GM18508 (cell line): Measurements from ENCODE around the gene TMEM184B.

Source experiments
- ATAC-seq: cut with Tn5 transposase; IDR thresholded peaks from one replicate; pipeline ENCODE4 v1.9.1; 2021; ENCODE audit warnings: moderate number of reproducible peaks; ENCODE audit not compliant: insufficient read depth, unreplicated experiment

The TMEM184B gene

DNA sequence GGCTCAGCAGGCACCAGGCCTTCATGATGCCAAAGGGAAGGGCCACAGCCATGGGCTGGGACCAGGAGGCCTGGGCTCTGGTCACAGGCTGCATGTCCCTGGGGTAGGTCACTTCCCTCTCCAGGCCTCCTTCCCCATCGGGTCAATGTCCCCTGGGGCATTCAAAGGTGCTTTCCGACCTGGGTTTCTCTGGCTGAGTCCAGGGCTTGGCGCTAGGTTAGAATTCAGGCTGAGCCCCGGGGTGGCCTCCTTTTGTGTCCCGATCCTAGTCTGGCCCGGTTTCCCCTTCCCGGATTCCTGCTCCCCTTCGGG lies 58.9 kb downstream of the TMEM184B start:
- ATAC-seq, result no peak

DNA sequence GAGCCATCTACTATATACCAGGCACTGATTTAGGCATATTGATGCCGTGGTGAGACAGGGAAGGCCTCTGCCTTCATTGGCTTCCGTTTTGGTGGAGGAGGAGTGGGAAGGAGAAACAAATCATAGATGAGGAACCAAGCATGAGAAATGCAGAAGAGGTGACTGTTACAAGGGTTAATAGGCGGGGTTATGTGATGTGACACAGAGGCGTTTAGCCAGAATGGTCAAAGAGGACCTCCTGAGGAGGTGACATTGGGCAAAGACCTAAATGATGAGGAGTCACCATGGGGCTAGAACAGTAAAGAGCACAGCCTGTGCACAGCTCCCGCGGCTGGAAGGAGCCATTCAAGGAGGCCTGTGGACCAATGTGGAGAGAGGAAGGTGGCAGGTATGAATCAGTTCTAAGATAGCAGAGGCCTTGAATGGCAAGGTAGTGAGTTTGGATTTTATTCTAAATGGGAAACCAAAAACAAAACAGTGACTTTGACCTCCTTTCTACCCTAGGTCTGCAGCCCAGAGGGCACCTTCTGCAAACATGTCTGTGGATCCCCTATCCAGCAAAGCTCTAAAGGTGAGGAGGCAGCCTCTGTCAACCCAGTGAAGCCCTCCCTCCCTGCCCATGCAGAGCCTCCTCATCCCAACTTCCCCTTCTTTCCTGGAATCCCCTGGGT lies 59.4 kb downstream of the TMEM184B start:
- ATAC-seq, result no peak

DNA sequence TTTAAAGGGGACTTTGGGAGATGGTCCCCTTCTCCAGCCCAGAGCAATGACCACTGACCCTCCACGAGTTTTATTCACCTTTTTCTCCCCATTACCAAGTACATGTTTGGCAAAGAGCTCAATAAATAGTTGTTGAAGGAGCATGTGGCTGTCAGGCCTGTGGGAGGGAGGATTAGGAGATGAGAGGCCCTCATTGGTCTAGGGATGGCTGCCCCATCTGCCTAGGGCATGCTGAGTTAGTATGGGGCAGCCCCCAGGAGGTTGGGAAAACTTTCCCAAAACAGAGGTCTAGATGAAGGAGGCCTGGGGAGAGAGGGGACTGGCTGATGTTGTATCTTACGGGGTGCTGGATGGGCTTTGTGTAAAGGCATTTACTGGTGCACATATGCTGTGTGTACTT lies 60.4 kb downstream of the TMEM184B start:
- ATAC-seq, result no peak

DNA sequence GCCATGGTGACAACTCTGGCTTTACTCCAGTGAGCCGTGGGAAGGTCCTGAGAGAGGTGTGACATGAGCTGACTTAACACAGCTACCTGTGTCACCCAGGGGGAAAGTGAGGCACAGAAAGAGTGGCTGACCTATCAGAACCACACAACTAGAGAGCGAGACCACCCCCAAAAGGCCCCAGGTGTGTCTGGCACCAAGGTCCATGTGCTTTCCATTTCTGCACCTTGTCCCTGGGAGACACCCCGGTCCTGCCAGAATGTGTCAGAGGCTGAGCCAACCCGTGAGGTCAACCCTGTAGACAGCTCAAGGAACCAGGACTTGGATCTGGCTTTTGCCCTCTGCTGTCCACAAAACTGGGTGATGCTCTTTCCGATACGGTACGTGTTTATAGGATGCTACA lies 61.3 kb downstream of the TMEM184B start:
- no peak for ATAC-seq

DNA sequence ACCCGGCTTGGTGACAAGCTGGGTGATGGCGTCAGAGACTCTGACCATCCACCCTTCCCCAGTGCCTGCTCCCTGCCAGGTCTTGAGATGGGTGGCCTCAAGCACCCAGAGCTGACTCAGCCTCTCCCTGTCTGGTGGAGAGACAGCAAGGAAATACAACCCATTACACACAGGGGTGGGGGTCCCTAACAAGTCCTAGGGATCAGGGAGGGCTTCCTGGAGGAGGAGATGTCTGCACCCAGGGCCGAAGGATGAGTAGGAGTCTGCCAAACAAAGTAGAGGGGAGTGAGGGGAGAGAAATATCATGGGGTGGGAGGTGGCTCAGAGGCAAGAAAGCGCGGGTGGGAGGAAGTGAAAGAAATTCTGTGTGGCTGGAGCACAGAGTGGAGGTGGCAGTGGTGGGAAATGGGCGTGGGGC lies 64.2 kb downstream of the TMEM184B start:
- ATAC-seq, result no peak

DNA sequence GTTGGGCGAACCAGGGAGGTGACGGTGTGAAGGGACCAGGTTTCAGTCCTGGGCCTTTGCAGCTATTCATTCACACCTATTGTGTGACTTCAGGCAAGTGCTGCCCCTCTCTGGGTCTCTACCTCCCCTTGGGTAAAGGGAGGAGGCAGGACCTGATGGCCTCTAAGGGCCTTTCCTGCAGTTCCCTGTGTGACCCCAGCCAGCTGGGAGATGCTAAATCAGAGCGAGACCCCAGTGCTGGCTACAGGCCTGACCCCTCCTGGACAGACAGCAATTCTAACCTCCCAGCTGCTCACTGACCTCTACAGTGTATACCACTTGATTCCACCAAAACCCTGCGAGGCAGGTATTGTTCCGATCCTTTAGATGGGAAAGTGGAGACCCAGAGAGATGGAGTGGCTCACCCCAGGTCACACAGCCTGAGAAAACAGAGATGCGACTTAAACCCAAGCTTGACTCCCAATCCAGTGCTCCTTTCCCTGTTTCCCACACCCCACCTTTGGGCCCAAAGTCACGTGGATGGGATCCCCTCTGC lies 64.8 kb downstream of the TMEM184B start:
- no peak for ATAC-seq

DNA sequence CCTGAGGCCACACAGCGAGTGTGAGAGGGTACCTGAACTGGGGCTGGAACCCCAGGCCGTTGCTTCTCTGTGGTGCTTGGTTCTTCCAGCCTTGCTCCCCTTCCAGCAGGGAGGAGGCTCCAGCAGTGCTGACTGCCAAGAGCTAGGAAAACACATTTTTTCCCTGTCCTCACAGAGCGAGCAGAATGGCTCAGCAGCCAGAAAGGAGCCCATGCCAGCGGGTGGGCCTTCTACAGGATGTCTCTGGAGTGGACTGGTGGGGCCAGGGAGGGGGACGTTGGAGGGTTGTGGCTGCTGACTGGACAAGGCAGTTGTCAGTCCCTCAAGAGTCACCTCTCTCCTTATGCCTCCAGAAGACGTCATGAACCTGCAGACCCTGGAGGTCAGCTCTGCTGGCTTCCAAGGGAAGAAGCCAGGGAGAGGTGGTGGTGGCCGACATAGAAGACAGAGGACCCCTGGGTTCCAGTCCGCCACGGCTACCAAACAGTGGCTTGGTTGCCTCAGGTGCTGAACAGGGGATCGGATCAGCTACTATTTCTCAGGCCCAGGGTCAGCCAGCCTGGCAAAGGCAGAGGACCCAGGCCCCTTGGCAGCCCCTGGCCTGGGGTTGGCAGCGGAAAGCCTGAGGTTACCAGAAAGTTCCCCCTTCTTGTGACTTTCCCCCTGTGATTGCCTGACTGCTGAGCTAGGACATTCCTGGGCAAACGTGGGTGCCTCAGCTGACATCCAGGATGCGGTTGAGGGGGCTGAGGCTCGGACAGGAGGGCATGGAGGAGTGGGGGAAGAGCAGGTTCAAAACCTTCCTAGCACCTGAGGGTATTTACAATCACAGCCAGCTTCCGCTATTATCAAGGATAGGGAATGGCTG lies 67.3 kb downstream of the TMEM184B start:
- no peak for ATAC-seq

DNA sequence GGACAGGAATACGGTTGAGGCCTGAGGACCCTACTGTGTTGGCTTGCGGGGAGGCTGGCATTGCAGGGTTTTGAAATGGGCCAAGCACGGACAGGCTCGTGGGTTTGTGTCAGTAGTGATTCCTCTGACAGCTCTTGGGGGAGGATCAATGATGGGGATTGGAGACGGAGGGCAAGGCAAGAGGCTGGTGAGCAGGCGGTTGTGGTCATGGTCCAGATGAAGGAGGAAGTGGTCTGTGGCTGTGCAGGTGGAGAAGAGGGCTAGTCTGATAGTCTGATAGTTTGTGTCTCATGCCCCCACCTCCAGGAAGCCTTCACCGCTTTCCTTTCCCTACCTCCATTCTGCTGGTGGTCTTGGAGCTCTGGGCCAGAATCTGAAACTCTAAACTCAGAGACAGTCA lies 68.0 kb downstream of the TMEM184B start:
- ATAC-seq, result no peak

DNA sequence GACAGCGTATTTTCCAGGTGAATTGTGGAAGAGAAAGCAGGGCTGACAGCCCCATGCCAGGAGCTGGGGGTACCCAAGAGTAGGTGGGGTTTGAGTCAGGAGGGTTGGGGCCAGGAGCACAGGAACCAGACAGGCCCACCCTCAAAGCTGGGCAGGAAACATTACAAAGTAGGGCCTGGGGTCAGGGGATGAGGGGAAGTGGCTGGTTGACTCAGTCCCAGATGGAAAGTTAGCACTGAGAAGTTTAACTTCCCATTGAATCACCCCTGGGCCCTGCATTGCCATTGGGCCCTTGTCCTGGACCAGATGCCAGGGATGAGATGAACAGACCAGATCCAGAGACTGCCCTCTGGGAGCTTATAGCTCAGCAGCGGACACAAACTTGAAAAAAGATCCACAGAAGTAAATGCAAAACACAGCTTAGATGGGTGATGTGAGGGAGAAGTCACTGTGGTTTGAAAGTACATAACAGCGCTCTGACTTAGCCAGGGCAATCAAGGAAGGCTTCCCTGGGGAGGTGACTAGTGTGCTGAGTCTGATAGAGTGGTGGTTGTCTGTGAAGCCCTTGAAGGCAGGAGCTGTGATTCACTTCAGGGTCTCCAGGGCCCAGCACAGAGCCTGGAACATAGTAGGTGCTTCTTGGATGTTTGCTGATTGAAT lies 68.8 kb downstream of the TMEM184B start:
- no peak for ATAC-seq

DNA sequence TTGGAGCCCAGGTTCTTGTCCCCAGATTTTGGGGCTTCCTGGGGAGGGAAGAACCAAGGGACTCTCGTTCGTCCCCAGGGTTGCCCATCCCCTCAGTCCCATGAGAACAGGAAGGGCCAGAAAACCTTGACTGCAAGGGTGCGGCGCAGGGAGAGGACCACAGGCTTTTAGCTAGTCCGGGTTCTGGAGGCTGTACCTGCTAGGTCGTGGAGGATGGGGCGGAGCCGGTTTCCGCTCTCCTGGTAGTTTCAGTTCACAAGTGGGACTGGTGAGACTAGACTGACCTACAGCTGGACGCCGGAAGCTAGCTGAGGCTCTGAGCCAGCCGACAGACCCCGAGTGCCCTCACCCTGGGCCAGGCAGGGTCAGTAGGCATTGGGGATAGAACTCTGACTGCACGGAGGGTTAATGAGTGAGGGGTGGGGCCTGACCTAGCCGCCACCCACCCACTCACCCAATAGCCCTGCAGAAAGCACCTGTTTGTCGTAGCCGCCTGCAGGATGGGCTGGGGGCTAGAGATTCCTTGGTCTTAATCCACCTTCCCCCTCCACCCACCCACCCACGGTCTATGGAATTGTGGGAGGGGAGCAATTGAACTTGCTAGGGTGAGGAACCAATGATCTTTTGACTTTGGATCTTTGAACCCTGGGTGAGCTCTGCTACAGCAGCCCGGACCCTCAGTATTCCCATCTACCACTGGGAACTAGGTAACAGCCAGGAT lies 69.6 kb downstream of the TMEM184B start:
- no peak for ATAC-seq

DNA sequence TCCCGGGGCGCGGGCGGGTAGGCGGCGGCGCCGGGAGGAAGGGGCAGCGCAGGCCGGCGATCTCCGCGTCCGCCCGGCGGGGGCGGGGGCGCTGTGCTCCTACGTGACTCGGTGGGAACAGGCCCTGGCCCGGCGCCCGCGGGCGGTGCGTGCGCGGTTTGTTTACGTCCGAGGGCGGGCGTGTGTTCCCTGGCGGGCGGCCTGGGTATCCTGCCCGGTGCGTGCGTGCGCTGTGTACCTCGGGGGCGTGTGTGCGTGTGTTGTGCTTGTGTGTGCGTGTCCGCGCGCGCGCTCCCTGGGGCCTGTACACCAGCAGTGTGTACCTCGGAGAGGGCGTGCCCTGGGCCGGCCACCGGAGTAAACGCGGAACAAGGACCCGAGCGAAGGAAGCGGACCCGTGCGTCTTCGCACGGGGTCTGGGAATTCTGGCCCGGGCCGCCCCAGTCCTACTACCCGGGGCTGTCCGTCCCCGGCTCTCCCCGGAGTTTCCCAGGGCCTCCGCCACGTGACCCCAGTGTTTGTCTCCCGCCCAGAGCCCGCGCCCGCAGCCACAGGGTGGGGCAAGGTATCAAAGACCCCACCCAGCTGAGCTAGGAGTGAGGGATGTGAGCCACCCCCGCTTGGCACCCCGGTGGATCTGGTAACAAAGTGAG lies 70.2 kb downstream of the TMEM184B start:
- no peak for ATAC-seq

DNA sequence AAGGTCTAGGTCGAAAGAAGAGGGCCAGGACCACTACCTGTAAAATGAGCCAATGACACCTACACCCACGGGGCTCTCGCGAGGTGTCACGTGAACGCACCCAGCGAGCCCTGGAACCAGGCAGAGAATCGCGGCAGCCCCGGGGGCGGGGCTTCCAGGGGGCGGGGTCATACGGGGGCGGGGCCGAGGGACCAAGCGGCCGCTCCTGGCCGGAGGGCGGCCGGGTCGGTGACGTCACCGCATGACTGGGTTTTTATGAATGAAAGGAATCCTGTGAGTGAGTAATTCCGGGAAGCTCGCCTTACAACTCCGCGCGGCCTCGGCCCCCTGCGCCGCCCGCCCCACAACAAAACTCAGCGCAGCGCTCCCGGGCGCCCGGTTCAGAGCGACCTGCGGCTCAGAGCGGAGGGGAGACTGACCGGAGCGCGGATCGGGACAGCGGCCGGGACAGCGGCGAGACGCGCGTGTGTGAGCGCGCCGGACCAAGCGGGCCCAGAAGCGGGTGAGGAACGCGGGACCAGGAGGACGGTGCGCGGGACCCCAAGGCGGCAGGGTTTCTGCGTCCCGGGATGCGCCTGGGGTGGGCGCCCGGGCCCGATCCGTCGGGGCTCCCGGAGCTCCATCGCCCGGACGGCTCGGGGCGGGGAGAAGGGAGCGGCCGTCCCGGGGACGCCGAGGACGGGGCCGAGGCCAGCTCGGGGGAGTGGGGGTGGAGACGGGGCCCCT lies 70.9 kb downstream of the TMEM184B start, which contains the start of gene MAFF:
MAFF (plus strand) TSS at position 284 of the 726 bp plus-strand sequence. CDS start 11,860 bp downstream, outside the sequence.
- ATAC-seq, result no peak

DNA sequence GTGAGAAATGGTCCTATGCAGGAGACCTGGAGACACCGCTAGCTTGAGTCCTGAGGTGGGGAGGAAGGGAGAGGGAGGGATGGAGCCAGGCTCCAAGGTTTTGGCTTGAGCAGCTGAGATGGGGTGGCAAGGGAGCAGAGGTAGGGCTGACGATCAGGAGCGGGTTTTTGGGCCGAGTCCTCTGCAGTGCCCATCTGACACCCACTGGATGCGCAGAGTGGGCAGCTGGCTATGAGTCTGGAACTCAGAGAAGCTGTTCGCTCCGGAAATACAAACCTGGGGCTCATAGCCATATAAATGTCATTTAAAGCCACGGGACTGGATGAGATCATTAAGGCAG lies 71.5 kb downstream of the TMEM184B start:
- ATAC-seq, result no peak

DNA sequence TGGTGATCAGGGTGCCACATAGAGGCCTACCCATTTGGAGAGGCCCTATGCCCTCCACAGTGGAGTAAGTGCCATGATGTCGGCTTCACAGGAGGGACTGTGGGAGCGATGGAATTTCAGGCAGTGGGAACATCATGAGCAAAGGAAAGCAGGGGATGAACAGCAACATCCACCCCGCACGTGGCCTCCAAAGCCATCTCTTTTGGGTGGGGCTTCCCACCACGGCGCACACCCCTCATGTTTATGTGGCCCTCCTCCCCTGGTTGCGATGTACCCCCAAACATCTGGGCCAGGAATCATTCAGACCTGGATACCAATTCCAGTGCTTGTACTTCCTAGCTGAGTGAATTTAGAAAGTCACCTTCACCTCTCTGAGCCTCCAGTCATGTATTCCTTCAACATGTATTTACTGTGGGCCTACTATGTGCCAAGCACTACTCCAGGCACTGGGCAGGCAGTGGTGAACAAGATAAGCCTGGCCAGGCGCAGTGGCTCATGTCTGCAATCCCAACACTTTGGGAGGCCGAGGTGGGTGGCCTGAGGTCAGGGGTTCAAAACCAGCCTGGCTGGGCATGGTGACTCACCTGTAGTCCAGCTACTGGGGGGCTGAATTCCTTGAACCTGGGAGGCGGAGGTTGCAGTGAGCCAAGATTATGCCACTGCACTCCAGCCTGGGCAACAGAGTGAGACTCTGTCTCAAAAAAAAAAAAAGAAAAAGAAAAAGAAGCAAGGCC lies 72.8 kb downstream of the TMEM184B start:
- ATAC-seq, result no peak

DNA sequence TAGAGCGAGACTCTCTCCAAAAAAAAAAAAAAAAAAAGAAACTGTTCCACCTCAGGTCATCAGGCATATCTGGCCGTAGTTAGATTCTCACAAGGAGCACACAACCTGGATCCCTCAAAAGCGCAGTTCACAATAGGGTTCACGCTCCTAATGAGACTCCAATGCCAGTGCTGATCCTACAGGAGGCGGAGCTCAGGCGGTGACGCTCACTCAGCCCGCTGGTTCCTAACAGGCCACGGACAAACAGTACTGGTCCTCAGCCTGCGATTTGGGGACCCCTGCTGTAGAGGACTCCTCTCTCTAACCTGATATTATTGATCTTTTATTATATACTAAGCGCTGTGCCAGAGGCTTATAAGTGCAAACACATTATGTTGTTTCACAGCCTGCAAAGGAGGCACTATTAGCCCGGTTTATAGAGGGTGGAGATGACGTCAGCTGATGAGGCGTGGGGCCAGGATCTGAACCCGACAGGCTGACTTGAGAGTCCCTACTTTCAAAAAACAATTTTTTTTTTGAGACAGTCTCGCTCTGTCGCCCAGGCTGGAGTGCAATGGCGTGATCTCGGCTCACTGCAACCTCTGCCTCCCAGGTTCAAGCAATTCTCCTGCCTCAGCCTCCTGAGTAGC lies 75.9 kb downstream of the TMEM184B start:
- ATAC-seq, result no peak

DNA sequence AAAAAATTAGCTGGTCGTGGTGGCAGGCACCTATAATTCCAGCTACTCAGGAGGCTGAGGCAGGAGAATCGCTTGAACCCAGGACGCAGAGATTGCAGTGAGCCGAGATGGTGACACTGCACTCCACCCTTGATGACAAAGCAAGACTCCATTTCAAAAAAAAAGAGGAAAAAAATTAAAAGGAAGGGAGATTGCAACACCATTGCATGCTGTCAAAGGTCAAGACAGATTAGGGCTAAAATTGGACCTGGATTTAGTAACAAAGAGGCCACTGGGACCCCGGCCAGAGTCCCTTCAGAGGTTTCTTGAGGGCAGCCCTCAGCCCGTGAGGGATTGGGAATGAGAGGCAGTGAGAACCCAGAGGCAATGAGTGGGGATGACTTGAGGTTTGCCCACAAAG lies 79.2 kb downstream of the TMEM184B start:
- no peak for ATAC-seq

DNA sequence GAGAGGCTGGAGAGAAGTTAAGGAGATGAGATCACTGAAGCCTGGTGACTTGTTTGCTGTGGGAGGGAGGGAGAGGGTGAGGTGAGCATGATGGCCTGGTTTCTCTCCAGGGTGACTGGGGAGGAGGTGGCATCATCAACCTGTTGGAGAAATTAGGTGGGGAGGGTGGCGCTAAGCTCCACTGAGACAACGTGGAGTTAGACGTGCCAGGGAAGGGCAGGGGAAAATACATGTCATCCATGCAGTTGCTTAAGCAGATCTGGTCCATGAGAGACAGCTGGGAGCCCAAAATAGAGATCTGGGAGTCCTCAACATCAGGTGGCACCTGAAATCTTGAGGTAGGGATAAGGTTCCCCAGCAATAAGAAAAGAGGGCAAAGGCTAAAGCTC lies 80.3 kb downstream of the TMEM184B start:
- no peak for ATAC-seq

DNA sequence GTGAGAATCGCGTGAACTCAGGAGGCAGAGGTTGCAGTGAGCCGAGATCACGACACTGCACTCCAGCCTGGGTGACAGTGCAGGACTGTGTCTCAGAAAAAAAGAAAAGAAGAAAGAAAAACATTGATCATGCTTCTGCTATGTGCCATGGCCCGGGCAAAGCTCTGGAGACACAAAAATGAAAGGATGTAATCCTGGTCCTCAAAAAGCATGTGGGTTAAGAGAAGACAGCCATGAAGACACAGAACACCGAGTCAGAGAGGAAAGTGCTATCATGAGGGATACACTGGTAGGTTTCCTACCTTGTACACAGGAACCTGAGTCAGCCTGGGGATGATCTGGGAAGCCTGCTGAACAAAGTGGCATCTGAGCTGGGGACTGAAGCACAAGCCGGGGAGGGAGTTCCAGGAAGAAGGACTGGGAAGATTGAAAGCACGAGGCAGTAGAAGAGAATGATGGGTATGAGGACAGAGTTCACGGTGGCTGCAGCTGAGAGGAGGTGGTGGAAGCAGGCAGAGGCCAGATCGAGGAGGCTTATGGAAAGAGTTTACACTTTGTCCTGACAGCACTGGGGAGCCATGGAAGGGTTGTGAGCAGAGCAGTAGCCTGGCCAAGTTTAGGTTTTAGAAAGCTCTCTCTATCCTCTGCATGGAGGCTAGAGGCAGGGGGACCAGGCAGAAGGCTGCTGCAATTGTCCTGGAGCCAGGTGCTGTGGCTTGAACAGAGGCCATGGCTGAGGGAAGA lies 80.9 kb downstream of the TMEM184B start:
- no peak for ATAC-seq
